GM21786 (cell line): ENCODE measurements around the gene GPALPP1.
"Not testable (repeated sequence)": the region's sequence is repeated elsewhere in the genome, so short reads cannot be mapped to it uniquely, and the experiment has no call there.

Experiments
- ATAC-seq: cut with Tn5 transposase; IDR thresholded peaks from one replicate; pipeline ENCODE4 v1.9.1; 2021; ENCODE audit not compliant: unreplicated experiment

GPALPP1 gene

GRCh38 chr13:45060062-45060461, 70.7 kb downstream of the GPALPP1 start:
- ATAC-seq, result no peak

- ATAC-seq, result no peak
Observed at GRCh38 chr13:45063261-45063860, 74.0 kb downstream of the GPALPP1 start.

- ATAC-seq, result not testable (repeated sequence)
Observed at GRCh38 chr13:45063889-45064288, 74.6 kb downstream of the GPALPP1 start.

- no peak for ATAC-seq
Observed at GRCh38 chr13:45064889-45065288, 75.6 kb downstream of the GPALPP1 start.

- ATAC-seq, result no peak
Observed at GRCh38 chr13:45068036-45069001, 79.0 kb downstream of the GPALPP1 start.

- ATAC-seq, result no peak
Observed at GRCh38 chr13:45073809-45074208, 84.5 kb downstream of the GPALPP1 start.

- no peak for ATAC-seq
Observed at GRCh38 chr13:45074721-45075120, 85.4 kb downstream of the GPALPP1 start.

- ATAC-seq, result no peak
Observed at GRCh38 chr13:45078003-45078402, 88.7 kb downstream of the GPALPP1 start.
